Panc1 (cell line): ENCODE measurements around the gene YPEL1. TPM values are rescaled to one million over a fixed set of nuclear protein-coding genes. Genes with fewer than 3 reads are reported as not detected.

ENCODE experiments used
- ATAC-seq: fragments of 200-7000 bp; cut with Tn5 transposase; 2 replicates; pipeline ENCODE4 v1.9.1; 2020; ENCODE audit warnings: mild to moderate bottlenecking, moderate library complexity
- BruUV-seq: library from RNA; stranded (reverse); fragments of 400-500 nt; replicated peaks from 2 replicates; lab custom pipeline; 2021; lab: Mats Ljungman, UMichigan
- CTCF ChIA-PET: fragments of 300-600 bp; sonication (Branson Sonifier 250); formaldehyde crosslinking; loops from one replicate; lab custom pipeline; 2022; ENCODE audit warnings: antibody characterized with exemption; lab: Charles Lee
- POLR2A ChIA-PET: fragments of 300-600 bp; sonication (Branson Sonifier 250); formaldehyde crosslinking; loops from one replicate; lab custom pipeline; 2022; ENCODE audit warnings: antibody characterized with exemption; lab: Charles Lee
- DNase-seq: peaks from one replicate; pipeline ENCODE4 v3.0.0-alpha.2; 2010; ENCODE audit warnings: low read depth, low spot score
- H3K27ac ChIP-seq: 2 replicates; pipeline ENCODE4 v1.5.1; 2011; ENCODE audit warnings: mild to moderate bottlenecking, low read length, inconsistent platforms
- H3K27me3 ChIP-seq: fragments of 200-500 bp; sonication (Bioruptor generic); 2 replicates; pipeline ENCODE4 v1.6.0; 2014; ENCODE audit warnings: low read length, inconsistent platforms; ENCODE audit not compliant: control insufficient read depth, insufficient read depth
- H3K36me3 ChIP-seq: fragments of 200-500 bp; sonication (Bioruptor generic); 2 replicates; pipeline ENCODE4 v1.5.1; 2014; ENCODE audit warnings: inconsistent platforms, mild to moderate bottlenecking, low read length, moderate library complexity; ENCODE audit not compliant: control insufficient read depth, insufficient read depth
- H3K4me1 ChIP-seq: 2 replicates; pipeline ENCODE4 v1.5.1; 2011; ENCODE audit warnings: inconsistent platforms, mild to moderate bottlenecking, low read length, moderate library complexity; ENCODE audit not compliant: control insufficient read depth, insufficient read depth
- H3K4me3 ChIP-seq, 2 experiments: 2 replicates each; pipeline ENCODE4 v1.5.1; 2011 to 2012; ENCODE audit warnings: low read depth in 2 of 2, low read length in 2 of 2, mild to moderate bottlenecking in 2 of 2, inconsistent platforms in 1 of 2, moderate library complexity in 1 of 2
- H3K9me3 ChIP-seq: fragments of 200-500 bp; sonication (Bioruptor generic); 2 replicates; pipeline ENCODE4 v1.5.1; 2014; ENCODE audit warnings: low read depth, mild to moderate bottlenecking, inconsistent platforms, low read length, moderate library complexity; ENCODE audit not compliant: control insufficient read depth, insufficient read depth
- CTCF ChIP-seq: fragments of 450-650 bp; IDR thresholded peaks from 2 replicates; pipeline ENCODE4 v1.5.1; 2017; ENCODE audit warnings: mild to moderate bottlenecking
- POLR2AphosphoS5 ChIP-seq: IDR thresholded peaks from 2 replicates; pipeline ENCODE4 v1.6.1; 2012; ENCODE audit warnings: mild to moderate bottlenecking, low read depth, low read length, moderate library complexity
- REST ChIP-seq, 2 experiments: IDR thresholded peaks; 2 replicates each; pipeline ENCODE4 v1.6.1; 2011 to 2012; ENCODE audit warnings: low read depth in 2 of 2, control low read depth in 1 of 2, low read length in 1 of 2, mild to moderate bottlenecking in 1 of 2, moderate library complexity in 1 of 2; ENCODE audit not compliant: insufficient read depth in 1 of 2
- SIN3A ChIP-seq: IDR thresholded peaks from 2 replicates; pipeline ENCODE4 v1.6.1; 2012; ENCODE audit warnings: low read depth, mild to moderate bottlenecking, low read length, moderate library complexity, borderline replicate concordance; ENCODE audit not compliant: insufficient read depth
- TCF7L2 ChIP-seq: IDR thresholded peaks from 2 replicates; pipeline ENCODE4 v1.6.1; 2011; ENCODE audit warnings: mild to moderate bottlenecking, low read depth, low read length, inconsistent platforms
- in situ Hi-C: cut with HindIII; loops from 2 replicates; pipeline ENCODE4 v1.10.0; 2016; ENCODE audit warnings: low sequenced_read_pairs, low pct_unique_long_range_greater_than_20kb
- intact Hi-C: fragments of 100-400 bp; cut with micrococcal nuclease; formaldehyde crosslinking; loops from one replicate; pipeline ENCODE4 v1.10.0; 2022; ENCODE audit not compliant: unreplicated experiment
- total RNA-seq: library from RNA; stranded (reverse); gene quantifications from one replicate; pipeline ENCODE4 v1.2.1, GENCODE V29; 2021; ENCODE audit not compliant: unreplicated experiment

YPEL1 gene
- total RNA-seq, 1 experiment from 2014 or later: 4.0 TPM

- BruUV-seq: no TSS peak
- no peaks in the 10 kb centered on the region for H3K9me3 ChIP-seq
- H3K27me3 ChIP-seq: no peaks in the 10 kb centered on the region
- no peak overlapping the region for H3K4me3 ChIP-seq
- intact Hi-C loops: no loop called here
- in situ Hi-C loops: no loop called here
- DNase-seq (no peak), ATAC-seq (no peak)
- H3K4me1 ChIP-seq: no peaks in the 10 kb centered on the region
- TF ChIP-seq POLR2AphosphoS5 (no peak), SIN3A (no peak), REST (IDR thresholded peaks at IDR 0.05; ENCODE audit: insufficient read depth in 1 of 2, low read depth in 2 of 2, low read length in 1 of 2) (no peak), CTCF (no peak), TCF7L2 (no peak)
- H3K27ac ChIP-seq: no peak overlapping the region
- ChIA-PET POLR2A (no interaction called here), CTCF (no interaction called here)
- no peaks in the 10 kb centered on the region for H3K36me3 ChIP-seq
These were observed 53.0 kb downstream of the YPEL1 start for GRCh38 chr22:21682385-21683175.

GRCh38 chr22:21681566-21682370 is 53.8 kb downstream of the YPEL1 start:
- CTCF ChIA-PET: no interaction called here
- Histone ChIP-seq H3K9me3 (no peaks in the 10 kb centered on the region), H3K4me3 (no peak overlapping the region), H3K36me3 (no peaks in the 10 kb centered on the region), H3K27ac (no peak overlapping the region), H3K4me1 (no peaks in the 10 kb centered on the region), H3K27me3 (no peaks in the 10 kb centered on the region)
- POLR2A ChIA-PET: no interaction called here
- in situ Hi-C loops: no loop called here
- ATAC-seq: peak; percentile 27; the same call in 1 of the 2 replicates
- DNase-seq: no peak
- BruUV-seq: no TSS peak
- intact Hi-C loops: no loop called here
- TF ChIP-seq REST (IDR thresholded peaks at IDR 0.05; ENCODE audit: insufficient read depth in 1 of 2, low read depth in 2 of 2, low read length in 1 of 2) (no peak), POLR2AphosphoS5 (no peak), SIN3A (no peak), CTCF (no peak), TCF7L2 (no peak)
